Measurements from ENCODE around the gene CRACDL.
"Not testable (repeated sequence)": the region's sequence is repeated elsewhere in the genome, so short reads cannot be mapped to it uniquely, and the experiment has no call there.

Gene CRACDL

GRCh38 chr2:98903767-98904485, 32.1 kb downstream of the CRACDL start:
- no peak for DNase-seq

- no peak for DNase-seq
Observed at GRCh38 chr2:98903064-98903355, 33.0 kb downstream of the CRACDL start.

GRCh38 chr2:98902209-98903063, 33.6 kb downstream of the CRACDL start:
- no peak for DNase-seq

- no peak for DNase-seq
Observed at GRCh38 chr2:98901702-98902101, 34.3 kb downstream of the CRACDL start.

GRCh38 chr2:98901291-98901690, 34.7 kb downstream of the CRACDL start:
- DNase-seq: no peak

GRCh38 chr2:98900721-98901120, 35.3 kb downstream of the CRACDL start:
- no peak for DNase-seq

- DNase-seq: not testable (repeated sequence)
Observed at GRCh38 chr2:98899703-98900078, 36.3 kb downstream of the CRACDL start.

- DNase-seq: no peak
Observed at GRCh38 chr2:98899041-98899702, 36.9 kb downstream of the CRACDL start.

GRCh38 chr2:98898423-98898841, 37.6 kb downstream of the CRACDL start:
- DNase-seq: no peak

GRCh38 chr2:98897746-98898145, 38.3 kb downstream of the CRACDL start:
- no peak for DNase-seq

GRCh38 chr2:98896944-98897343, 39.1 kb downstream of the CRACDL start:
- no peak for DNase-seq

GRCh38 chr2:98896416-98896815, 39.6 kb downstream of the CRACDL start:
- DNase-seq: no peak

GRCh38 chr2:98895901-98896300, 40.1 kb downstream of the CRACDL start:
- DNase-seq: no peak

GRCh38 chr2:98895221-98895620, 40.8 kb downstream of the CRACDL start:
- DNase-seq: no peak

- no peak for DNase-seq
Observed at GRCh38 chr2:98894331-98895000, 41.6 kb downstream of the CRACDL start.

GRCh38 chr2:98893911-98894321, 42.1 kb downstream of the CRACDL start:
- no peak for DNase-seq

- no peak for DNase-seq
Observed at GRCh38 chr2:98892871-98893270, 43.2 kb downstream of the CRACDL start.

- DNase-seq: no peak
Observed at GRCh38 chr2:98891591-98891990, 44.4 kb downstream of the CRACDL start.

GRCh38 chr2:98886066-98886554, 49.9 kb downstream of the CRACDL start:
- no peak for DNase-seq

- DNase-seq: no peak
Observed at GRCh38 chr2:98884658-98885057, 51.4 kb downstream of the CRACDL start.

GRCh38 chr2:98883780-98884211, 52.2 kb downstream of the CRACDL start:
- DNase-seq: no peak

GRCh38 chr2:98882971-98883779, 52.9 kb downstream of the CRACDL start:
- no peak for DNase-seq
